ENCODE results near the gene CCDC127. TPM values are rescaled to one million over a fixed set of nuclear protein-coding genes. Genes with fewer than 3 reads are reported as not detected.
"Not testable (repeated sequence)": the region's sequence is repeated elsewhere in the genome, so short reads cannot be mapped to it uniquely, and the experiment has no call there.

Gene CCDC127
- polyA plus RNA-seq, 1 experiment, result 4.5 TPM

- POLR2A ChIA-PET, result not testable (repeated sequence)
Measured at GRCh38 chr5:241045-241669, 23.2 kb upstream of the CCDC127 start.

DNA sequence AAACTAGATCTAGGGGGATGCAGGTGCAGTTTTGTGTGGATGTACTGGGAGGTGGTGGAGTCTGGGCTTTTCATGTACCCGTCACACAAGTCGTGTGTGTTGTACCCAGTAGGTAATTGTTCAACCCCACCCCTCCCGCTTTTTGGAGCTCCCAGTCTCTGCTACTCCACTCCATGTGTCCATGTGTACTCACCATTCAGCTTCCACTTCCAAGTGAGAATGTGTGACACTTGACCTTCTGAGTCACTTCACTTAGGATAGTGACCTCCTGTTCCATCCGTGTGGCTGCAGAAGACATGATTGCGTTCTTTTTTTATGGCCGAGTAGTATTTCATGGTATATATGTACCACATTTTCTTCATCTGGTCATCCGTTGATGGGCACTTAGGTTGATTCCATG, 22.6 kb upstream of the CCDC127 start:
- H3K36me3 ChIP-seq (ENCODE audit: control insufficient read depth, insufficient read depth, low read length); H3K4me3 ChIP-seq (ENCODE audit: low read depth, low read length); CTCF ChIA-PET; POLR2A ChIA-PET; H3K27me3 ChIP-seq (ENCODE audit: control insufficient read depth, insufficient read depth, low read length); DNase-seq (ENCODE audit: low read depth): not testable (repeated sequence)

More at GRCh38 chr5:241045-241669, 23.2 kb upstream of the CCDC127 start:
- H3K27me3 ChIP-seq (ENCODE audit: control insufficient read depth, insufficient read depth, low read length); DNase-seq (ENCODE audit: low read depth); H3K36me3 ChIP-seq (ENCODE audit: control insufficient read depth, insufficient read depth, low read length); CTCF ChIA-PET; H3K4me3 ChIP-seq (ENCODE audit: low read depth, low read length): not testable (repeated sequence)

- POLR2A ChIA-PET; H3K27me3 ChIP-seq (ENCODE audit: control insufficient read depth, insufficient read depth, low read length); CTCF ChIA-PET; DNase-seq (ENCODE audit: low read depth); H3K4me3 ChIP-seq (ENCODE audit: low read depth, low read length): not testable (repeated sequence)
- H3K36me3 ChIP-seq (ENCODE audit: control insufficient read depth, insufficient read depth, low read length), result peaks cover 20% of the 10 kb centered on the region
Measured at GRCh38 chr5:237931-238330, 20.0 kb upstream of the CCDC127 start.

- H3K4me3 ChIP-seq (ENCODE audit: low read depth, low read length); CTCF ChIA-PET; DNase-seq (ENCODE audit: low read depth); H3K27me3 ChIP-seq (ENCODE audit: control insufficient read depth, insufficient read depth, low read length); POLR2A ChIA-PET: not testable (repeated sequence)
- peaks cover 23% of the 10 kb centered on the region for H3K36me3 ChIP-seq (ENCODE audit: control insufficient read depth, insufficient read depth, low read length)
Measured at GRCh38 chr5:235527-235926, 17.6 kb upstream of the CCDC127 start.

GRCh38 chr5:234450-234849, 16.5 kb upstream of the CCDC127 start:
- CTCF ChIA-PET, result no interaction called here
- POLR2A ChIA-PET, result no interaction called here
- H3K36me3 ChIP-seq (ENCODE audit: control insufficient read depth, insufficient read depth, low read length), result peaks cover 21% of the 10 kb centered on the region
- H3K4me3 ChIP-seq (ENCODE audit: low read depth, low read length), result no peak overlapping the region
- DNase-seq (ENCODE audit: low read depth), result no peak
- H3K27me3 ChIP-seq (ENCODE audit: control insufficient read depth, insufficient read depth, low read length), result no peaks in the 10 kb centered on the region
- TF ChIP-seq CTCF (IDR thresholded peaks at IDR 0.05; ENCODE audit: insufficient read depth, low read depth, low read length), result no peak

DNA sequence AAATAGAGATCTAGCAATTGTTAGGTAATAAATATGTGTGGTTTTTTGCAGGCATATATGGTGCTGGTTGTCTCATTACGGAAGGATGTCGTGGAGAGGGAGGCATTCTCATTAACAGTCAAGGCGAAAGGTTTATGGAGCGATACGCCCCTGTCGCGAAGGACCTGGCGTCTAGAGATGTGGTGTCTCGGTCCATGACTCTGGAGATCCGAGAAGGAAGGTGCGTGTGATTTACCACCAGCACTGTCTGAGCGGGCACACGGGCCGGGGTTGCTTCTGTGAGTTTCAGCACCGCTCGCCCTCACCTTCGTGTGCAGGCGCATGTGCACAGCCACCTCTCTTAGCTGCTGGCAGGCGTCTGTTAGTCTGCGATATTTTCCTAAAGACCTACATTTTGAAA, 15.5 kb upstream of the CCDC127 start:
- DNase-seq (ENCODE audit: low read depth); POLR2A ChIA-PET; H3K4me3 ChIP-seq (ENCODE audit: low read depth, low read length); H3K27me3 ChIP-seq (ENCODE audit: control insufficient read depth, insufficient read depth, low read length): not testable (repeated sequence)
- CTCF ChIA-PET, result interaction anchor here (1.6 kb wide), 1 partner anchor 12 kb away, joined by 3 read pairs; no protein-coding TSS in a partner anchor
- peaks cover 22% of the 10 kb centered on the region for H3K36me3 ChIP-seq (ENCODE audit: control insufficient read depth, insufficient read depth, low read length)

DNA sequence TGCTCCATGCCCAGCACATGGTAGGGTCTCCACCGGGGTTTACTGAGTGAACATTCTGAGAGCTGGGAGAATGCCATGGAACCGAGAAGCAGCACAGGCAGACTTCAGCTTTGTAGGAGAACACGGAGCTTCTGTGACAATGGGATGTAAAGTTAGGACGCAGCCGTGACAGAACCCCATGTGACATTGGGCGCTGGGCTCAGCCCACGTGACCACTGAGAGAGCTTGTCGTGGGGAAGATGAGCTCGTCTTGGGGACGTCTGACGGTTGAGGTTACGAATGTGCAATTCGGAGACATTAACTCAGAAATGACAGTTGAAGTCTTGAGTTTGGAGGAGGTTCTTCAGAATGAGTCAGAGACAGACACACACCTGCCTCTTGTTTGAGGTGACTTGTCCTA, 13.7 kb upstream of the CCDC127 start:
- Histone ChIP-seq H3K36me3 (ENCODE audit: control insufficient read depth, insufficient read depth, low read length) (peaks cover 30% of the 10 kb centered on the region), H3K27me3 (ENCODE audit: control insufficient read depth, insufficient read depth, low read length) (no peaks in the 10 kb centered on the region), H3K4me3 (ENCODE audit: low read depth, low read length) (no peak overlapping the region)
- POLR2A ChIA-PET, result no interaction called here
- CTCF ChIA-PET, result no interaction called here
- TF ChIP-seq CTCF (IDR thresholded peaks at IDR 0.05; ENCODE audit: insufficient read depth, low read depth, low read length), result no peak
- no peak for DNase-seq (ENCODE audit: low read depth)

DNA sequence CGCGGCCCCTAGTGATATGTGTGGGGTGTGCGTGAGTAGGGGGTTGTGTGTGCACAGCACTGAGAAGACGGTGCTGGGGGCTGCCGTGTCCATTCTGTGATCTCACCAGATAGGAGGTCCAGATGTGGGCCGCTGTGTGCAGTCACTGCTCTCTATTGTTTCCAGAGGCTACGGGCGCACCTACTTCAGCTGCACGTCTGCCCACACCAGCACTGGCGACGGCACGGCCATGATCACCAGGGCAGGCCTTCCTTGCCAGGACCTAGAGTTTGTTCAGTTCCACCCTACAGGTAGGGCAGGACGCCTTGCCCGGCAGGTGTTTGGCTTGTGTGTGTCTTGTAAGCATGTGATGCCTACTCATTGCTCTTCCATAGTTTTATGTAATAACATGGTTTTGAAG, 12.8 kb upstream of the CCDC127 start:
- no peak for TF ChIP-seq CTCF (IDR thresholded peaks at IDR 0.05; ENCODE audit: insufficient read depth, low read depth, low read length)

More for the DNA sequence above, 12.8 kb upstream of the CCDC127 start:
- POLR2A ChIA-PET, result no interaction called here
- Histone ChIP-seq H3K4me3 (ENCODE audit: low read depth, low read length) (no peak overlapping the region), H3K27me3 (ENCODE audit: control insufficient read depth, insufficient read depth, low read length) (no peaks in the 10 kb centered on the region), H3K36me3 (ENCODE audit: control insufficient read depth, insufficient read depth, low read length) (peaks cover 37% of the 10 kb centered on the region)
- DNase-seq (ENCODE audit: low read depth), result no peak
- CTCF ChIA-PET, result no interaction called here

Data from BJ (cell line).